HG02642 (cell line): Measurements from ENCODE around the gene SYT15.
"Not testable (repeated sequence)": the region's sequence is repeated elsewhere in the genome, so short reads cannot be mapped to it uniquely, and the experiment has no call there.

Source experiments
- ATAC-seq: cut with Tn5 transposase; IDR thresholded peaks from one replicate; pipeline ENCODE4 v1.9.1; 2021; ENCODE audit warnings: mild to moderate bottlenecking; ENCODE audit not compliant: unreplicated experiment, poor library complexity

Gene SYT15

GRCh38 chr10:46584196-46584595 lies 5.3 kb downstream of the SYT15 start:
- not testable (repeated sequence) for ATAC-seq

GRCh38 chr10:46585246-46585645 lies 6.3 kb downstream of the SYT15 start:
- not testable (repeated sequence) for ATAC-seq

- ATAC-seq, result not testable (repeated sequence)
These were observed 8.6 kb downstream of the SYT15 start for GRCh38 chr10:46587546-46587945.

GRCh38 chr10:46588221-46588620 lies 9.3 kb downstream of the SYT15 start:
- ATAC-seq, result not testable (repeated sequence)

- ATAC-seq, result not testable (repeated sequence)
These were observed 10.7 kb downstream of the SYT15 start for GRCh38 chr10:46589589-46589988.

- not testable (repeated sequence) for ATAC-seq
These were observed 12.1 kb downstream of the SYT15 start for GRCh38 chr10:46591053-46591452.

DNA sequence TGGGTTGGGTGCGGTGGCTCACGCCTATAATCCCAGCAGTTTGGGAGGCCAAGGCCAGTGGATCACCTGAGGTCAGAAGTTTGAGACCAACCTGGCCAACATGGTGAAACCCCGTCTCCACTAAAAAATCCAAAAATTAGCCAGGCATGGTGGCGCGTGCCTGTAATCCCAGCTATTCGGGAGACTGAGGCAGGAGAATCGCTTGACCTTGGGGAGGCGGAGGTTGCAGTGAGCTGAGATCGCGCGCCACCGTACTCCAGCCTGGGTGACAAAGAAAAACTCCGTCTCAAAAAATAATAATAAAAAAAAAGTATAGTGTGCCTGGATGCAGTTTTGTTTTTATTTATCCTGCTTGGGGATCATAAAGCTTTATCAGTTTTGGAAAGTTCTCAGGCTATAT lies 14.4 kb downstream of the SYT15 start:
- not testable (repeated sequence) for ATAC-seq

GRCh38 chr10:46594453-46595063 lies 15.6 kb downstream of the SYT15 start:
- not testable (repeated sequence) for ATAC-seq

- ATAC-seq, result not testable (repeated sequence)
These were observed 17.6 kb downstream of the SYT15 start for GRCh38 chr10:46596570-46596969.

GRCh38 chr10:46597616-46598246 lies 18.8 kb downstream of the SYT15 start:
- peak; percentile 93 for ATAC-seq

DNA sequence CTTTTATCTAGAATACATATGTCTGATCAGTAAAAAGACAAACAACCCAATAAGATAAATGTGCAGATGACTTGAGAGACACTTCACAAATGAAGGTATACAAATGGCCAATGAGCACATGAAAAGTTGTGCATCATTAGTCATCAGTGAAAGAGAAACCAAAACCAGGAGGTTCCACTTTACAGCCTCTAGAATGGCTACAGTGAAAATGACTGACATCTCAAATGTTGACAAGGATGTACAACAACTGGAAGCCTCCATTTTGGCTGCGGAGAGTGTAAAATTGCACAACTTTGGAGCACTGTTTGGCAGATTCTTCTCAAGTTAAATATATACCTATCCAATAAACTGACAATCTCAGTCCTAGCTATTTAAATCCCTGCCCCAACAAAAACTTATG lies 21.6 kb downstream of the SYT15 start:
- ATAC-seq, result not testable (repeated sequence)

- not testable (repeated sequence) for ATAC-seq
These were observed 36.6 kb downstream of the SYT15 start for GRCh38 chr10:46615540-46615939.

DNA sequence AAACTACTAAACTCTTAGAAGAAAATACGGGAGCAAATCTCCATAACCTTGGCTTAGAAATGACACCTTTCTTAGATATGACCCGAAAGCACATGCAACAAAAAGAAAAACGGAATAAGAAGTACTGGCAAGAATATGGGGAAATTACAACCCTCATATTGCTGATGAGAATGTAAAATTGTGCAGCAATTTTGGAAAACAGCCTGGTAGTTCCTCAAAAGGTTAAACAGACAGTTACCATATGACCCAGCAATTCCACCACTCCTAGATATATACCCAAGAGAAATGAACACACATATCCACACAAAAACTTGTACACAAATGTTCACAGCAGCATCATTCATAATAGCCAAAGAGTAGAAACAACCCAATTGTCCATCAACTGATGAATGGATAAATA lies 37.3 kb downstream of the SYT15 start:
- ATAC-seq, result not testable (repeated sequence)

GRCh38 chr10:46617134-46617533 lies 38.2 kb downstream of the SYT15 start:
- not testable (repeated sequence) for ATAC-seq

DNA sequence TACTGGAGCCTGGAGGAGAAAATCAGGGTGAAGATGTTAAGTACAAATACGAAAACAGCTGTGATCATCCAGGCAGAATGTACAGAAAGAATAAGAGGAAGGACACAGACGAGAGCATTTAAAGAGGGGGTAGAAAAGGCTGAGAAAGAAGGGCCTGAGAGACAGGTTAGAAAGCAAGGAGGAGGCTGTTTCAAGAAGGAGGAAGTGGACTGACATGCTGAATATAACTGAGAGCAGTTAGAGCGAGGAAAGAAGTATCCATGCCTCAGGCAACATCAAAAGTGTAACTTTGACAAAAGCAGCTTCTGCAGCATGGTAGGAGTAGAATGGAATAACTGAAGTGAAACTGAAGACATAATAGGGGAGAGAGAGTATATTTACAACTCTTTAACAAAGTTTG lies 39.0 kb downstream of the SYT15 start:
- ATAC-seq, result not testable (repeated sequence)

DNA sequence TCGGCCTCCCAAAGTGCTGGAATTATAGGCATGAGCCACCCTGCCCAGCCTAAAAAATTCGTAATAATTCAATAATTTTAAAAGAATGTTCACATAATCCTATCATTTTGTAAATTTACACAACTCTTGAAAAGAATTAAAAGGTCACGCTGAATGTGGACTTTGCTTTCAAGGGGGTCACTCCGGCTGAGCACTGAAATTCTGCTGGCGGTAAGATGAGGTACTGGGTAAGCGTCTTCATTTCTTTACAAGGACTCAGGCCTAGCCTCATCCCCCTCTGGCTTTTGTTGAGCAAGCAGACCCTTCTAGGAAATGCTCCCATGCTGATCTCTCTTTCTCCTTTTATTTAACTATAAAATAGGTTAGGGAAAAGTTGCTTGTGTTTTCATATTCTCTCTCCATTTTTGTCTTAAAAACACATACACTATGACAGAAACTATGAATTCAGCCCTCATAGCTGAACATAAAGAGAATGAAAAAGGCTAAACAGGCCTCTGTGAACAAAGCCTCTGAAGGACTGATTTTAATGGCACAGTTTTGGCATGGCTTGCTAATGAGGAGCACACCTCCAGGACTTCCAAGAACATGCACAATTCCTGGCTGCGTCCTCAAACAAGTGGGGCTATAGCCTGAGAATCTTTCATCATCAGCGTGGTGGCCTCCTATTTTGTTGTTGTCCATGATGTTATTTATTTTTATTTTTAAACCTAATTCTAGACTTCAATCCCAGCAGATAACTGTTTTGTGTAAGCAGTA lies 45.1 kb downstream of the SYT15 start:
- not testable (repeated sequence) for ATAC-seq

DNA sequence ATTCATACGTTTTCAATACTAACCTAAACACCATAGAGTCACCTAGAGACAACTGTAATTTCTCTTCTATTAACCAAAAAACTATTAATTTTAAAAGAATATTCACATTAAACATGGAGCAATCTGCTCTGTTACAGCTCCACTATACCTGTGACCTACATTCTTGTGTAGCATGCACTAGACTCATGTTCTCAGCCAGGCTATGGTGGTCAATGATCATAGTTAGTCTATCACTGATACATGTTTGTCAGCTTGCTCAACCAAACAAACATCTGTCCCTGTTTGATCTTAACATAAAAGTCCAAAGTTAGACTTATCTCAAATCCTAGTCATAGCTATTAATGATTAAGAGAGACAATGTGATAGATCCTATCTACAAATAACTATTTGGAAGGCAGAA lies 50.9 kb downstream of the SYT15 start:
- not testable (repeated sequence) for ATAC-seq

- not testable (repeated sequence) for ATAC-seq
These were observed 51.9 kb downstream of the SYT15 start for GRCh38 chr10:46630816-46631215.

GRCh38 chr10:46631683-46632082 lies 52.8 kb downstream of the SYT15 start:
- not testable (repeated sequence) for ATAC-seq

DNA sequence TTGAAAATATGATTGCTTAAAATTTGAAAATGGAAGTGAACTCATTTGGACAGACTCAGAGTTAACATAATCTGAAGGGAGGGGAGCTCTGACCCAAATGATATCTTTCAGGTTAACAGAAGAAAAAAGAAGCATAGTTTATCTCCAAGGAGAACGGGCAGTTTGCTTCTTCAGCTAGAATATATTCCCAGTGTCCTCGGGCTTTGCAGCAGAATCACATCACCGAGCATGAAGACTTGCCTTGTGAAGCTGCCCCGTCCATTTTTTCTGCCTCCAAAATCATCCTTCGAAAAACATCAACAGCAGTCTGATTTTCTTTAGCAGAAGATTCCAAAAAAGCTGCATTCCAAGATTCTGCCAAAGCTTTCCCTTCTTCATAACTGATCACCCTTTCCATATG lies 55.8 kb downstream of the SYT15 start:
- not testable (repeated sequence) for ATAC-seq

DNA sequence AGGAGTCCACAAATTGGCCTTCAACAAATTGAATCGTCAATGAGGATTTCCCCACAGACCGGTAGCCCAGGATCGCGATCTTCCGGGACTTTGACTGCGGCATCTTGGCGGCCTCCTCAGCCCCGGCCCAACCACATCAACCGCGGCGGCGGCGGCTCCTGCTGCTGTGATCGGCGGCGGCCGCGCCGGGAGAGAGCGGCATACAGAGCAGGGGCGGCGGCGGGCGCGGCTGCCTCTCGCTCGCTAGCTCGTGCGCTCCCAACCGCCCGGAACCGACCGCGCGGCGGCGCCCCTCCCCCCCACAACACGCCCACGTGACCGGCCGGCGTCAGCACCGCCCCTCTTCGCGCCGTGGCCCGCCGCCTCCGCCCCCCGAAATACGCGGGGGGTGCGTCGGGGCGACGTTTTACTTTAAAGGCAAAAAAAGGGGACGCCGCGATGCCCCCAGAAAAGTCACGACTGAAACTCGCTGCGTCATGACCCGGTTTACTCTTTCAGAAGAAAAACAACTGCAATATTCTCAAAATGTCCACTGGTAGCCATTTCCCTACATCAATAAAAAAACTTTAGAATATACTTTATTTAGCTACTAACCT lies 56.5 kb downstream of the SYT15 start:
- peak; percentile 85 for ATAC-seq
